K562 (cell line): Measurements from ENCODE around the gene CABP7. TPM values are rescaled to one million over a fixed set of nuclear protein-coding genes. Genes with fewer than 3 reads are reported as not detected.
A peak's percentile ranks its signal among the peaks of the same experiment; 100 is the strongest.

Experiments
- ATAC-seq: fragments of 200-7000 bp; cut with Tn5 transposase; 3 replicates; pipeline ENCODE4 v1.9.1; 2020; ENCODE audit warnings: moderate library complexity
- BruUV-seq: library from RNA; stranded (reverse); fragments of 400-500 nt; replicated peaks from 2 replicates; lab custom pipeline; 2021; lab: Mats Ljungman, UMichigan
- CTCF ChIA-PET: fragments of 300-600 bp; formaldehyde crosslinking; extraction: SDS; loops from one replicate; lab custom pipeline; 2021; ENCODE audit warnings: low intra/inter-chr PET ratio; lab: Yijun Ruan, JAX
- POLR2A ChIA-PET: fragments of 300-600, 350-650 bp; sonication (Branson Sonifier 250); formaldehyde crosslinking; extraction: SDS; loops from one replicate; lab custom pipeline; 2021; ENCODE audit warnings: antibody characterized with exemption, inconsistent platforms; lab: Yijun Ruan, JAX
- DNase-seq, 4 experiments: peaks; one replicate each; pipeline versions ENCODE4 v3.0.0 to v3.0.0-alpha.2; 2011 to 2018; ENCODE audit warnings: low spot score in 3 of 4, mixed read lengths in 3 of 4; ENCODE audit errors: extremely low read depth in 1 of 4
- FAIRE-seq: peaks from 2 replicates; lab custom pipeline; 2011; peaks lifted over from hg19 to GRCh38; lab: Jason Lieb, UNC
- H2AFZ ChIP-seq: 2 replicates; pipeline ENCODE4 v1.6.0; 2011; ENCODE audit warnings: low read depth, low read length, control low read depth, inconsistent platforms
- H3K27ac ChIP-seq: fragments of 200-600 bp; 3 replicates; pipeline ENCODE4 v1.8.0; 2011; ENCODE audit warnings: low read depth, mild to moderate bottlenecking, control low read depth, inconsistent platforms, low read length, moderate library complexity, mixed read lengths; ENCODE audit errors: extremely low read depth
- H3K27me3 ChIP-seq, 2 experiments: fragments of 300-600 bp in 1 of 2; 2 replicates in 1 of 2; 3 replicates in 1 of 2; pipeline versions ENCODE4 v1.6.0 to v1.8.0; 2011; ENCODE audit warnings: inconsistent platforms in 2 of 2, low read length in 2 of 2, mild to moderate bottlenecking in 1 of 2, mixed read lengths in 1 of 2, moderate library complexity in 1 of 2; ENCODE audit not compliant: control insufficient read depth in 2 of 2, insufficient read depth in 2 of 2
- H3K36me3 ChIP-seq: fragments of 300-600 bp; 3 replicates; pipeline ENCODE4 v1.8.0; 2011; ENCODE audit warnings: mild to moderate bottlenecking, low read length, inconsistent platforms; ENCODE audit not compliant: control insufficient read depth, insufficient read depth
- H3K4me1 ChIP-seq, 2 experiments: fragments of 200-600 bp in 1 of 2; replicated peaks in 1 of 2; 2 replicates in 1 of 2; 3 replicates in 1 of 2; pipeline versions ENCODE4 v1.5.1 to v1.8.0; 2011; ENCODE audit warnings: inconsistent platforms in 2 of 2, low read length in 2 of 2, mild to moderate bottlenecking in 1 of 2, mixed read lengths in 1 of 2, moderate library complexity in 1 of 2; ENCODE audit not compliant: control insufficient read depth in 2 of 2, insufficient read depth in 2 of 2
- H3K4me2 ChIP-seq: 2 replicates; pipeline ENCODE4 v1.6.1; 2011; ENCODE audit warnings: low read length, control low read depth, inconsistent platforms, mixed read lengths; ENCODE audit not compliant: insufficient read depth
- H3K4me3 ChIP-seq: fragments of 200-600 bp; sonication (generic), shearing (Covaris generic); 2 replicates; pipeline ENCODE4 v1.5.1; 2016; ENCODE audit warnings: control low read depth, inconsistent platforms
- H3K79me2 ChIP-seq: fragments of 200-600 bp; 3 replicates; pipeline ENCODE4 v1.8.0; 2011; ENCODE audit warnings: low read length, inconsistent platforms; ENCODE audit not compliant: control insufficient read depth, insufficient read depth
- H3K9ac ChIP-seq, 2 experiments: 2 replicates each; pipeline versions ENCODE4 v1.6.0 to v1.6.1; 2011; ENCODE audit warnings: low read depth in 2 of 2, low read length in 2 of 2, control low read depth in 1 of 2, inconsistent platforms in 1 of 2, mild to moderate bottlenecking in 1 of 2, mixed read lengths in 1 of 2; ENCODE audit not compliant: insufficient read depth in 1 of 2
- H3K9me1 ChIP-seq: one replicate; pipeline ENCODE4 v1.6.0; 2011; ENCODE audit warnings: inconsistent platforms, mild to moderate bottlenecking, low read length, moderate library complexity; ENCODE audit not compliant: control insufficient read depth, insufficient read depth
- H3K9me3 ChIP-seq: replicated peaks from 2 replicates; pipeline ENCODE4 v1.5.1; 2011; ENCODE audit warnings: low read depth, low read length, inconsistent platforms; ENCODE audit not compliant: control insufficient read depth, insufficient read depth
- H4K20me1 ChIP-seq: replicated peaks from 2 replicates; pipeline ENCODE4 v1.6.1; 2011; ENCODE audit warnings: low read length, inconsistent platforms, mixed read lengths; ENCODE audit not compliant: control insufficient read depth, insufficient read depth
- BCLAF1 ChIP-seq, 2 experiments: fragments of 450-650 bp in 1 of 2; IDR thresholded peaks; 2 replicates each; pipeline ENCODE4 v1.6.1; 2011 to 2017; ENCODE audit warnings: low read depth in 2 of 2, antibody characterized with exemption in 1 of 2, borderline replicate concordance in 1 of 2, low read length in 1 of 2, mild to moderate bottlenecking in 1 of 2, mixed read lengths in 1 of 2; ENCODE audit not compliant: control insufficient read depth in 1 of 2
- BRF1 ChIP-seq: IDR thresholded peaks from 3 replicates; pipeline ENCODE4 v1.6.1; 2011; ENCODE audit warnings: borderline replicate concordance, mild to moderate bottlenecking; ENCODE audit not compliant: insufficient read length; ENCODE audit errors: extremely low read depth
- ELK1 ChIP-seq: sonication (generic); formaldehyde crosslinking; IDR thresholded peaks from 2 replicates; pipeline ENCODE4 v1.8.1; 2022; ENCODE audit warnings: missing genetic modification reagents
- HDGF ChIP-seq: fragments of 450-650 bp; IDR thresholded peaks from 2 replicates; pipeline ENCODE4 v1.6.1; 2016
- HNRNPL ChIP-seq: fragments of 200-400 bp; formaldehyde crosslinking; IDR thresholded peaks from 2 replicates; pipeline ENCODE4 v1.6.1; 2017; ENCODE audit warnings: low read depth, mild to moderate bottlenecking, low read length
- SREBF2 ChIP-seq: sonication (generic); formaldehyde crosslinking; IDR thresholded peaks from 2 replicates; pipeline ENCODE4 v1.4.0; 2020; ENCODE audit warnings: mild to moderate bottlenecking, missing genetic modification reagents
- TEAD2 ChIP-seq: fragments of 450-650 bp; IDR thresholded peaks from 2 replicates; pipeline ENCODE4 v1.6.1; 2016; ENCODE audit warnings: missing genetic modification characterization, control low read depth, missing compliant biosample characterization
- TFE3 ChIP-seq: fragments of 450-650 bp; formaldehyde crosslinking; IDR thresholded peaks from 2 replicates; pipeline ENCODE4 v1.4.0; 2020; ENCODE audit warnings: mild to moderate bottlenecking, mixed read lengths
- TOE1 ChIP-seq, 2 experiments: fragments of 450-650 bp in 1 of 2; sonication (generic) in 1 of 2; formaldehyde crosslinking in 1 of 2; IDR thresholded peaks; 2 replicates each; pipeline versions ENCODE4 v1.7.1 to v1.8.0; 2016 to 2022; ENCODE audit warnings: borderline replicate concordance in 2 of 2, mild to moderate bottlenecking in 2 of 2, antibody characterized with exemption in 1 of 2, inconsistent platforms in 1 of 2, low read depth in 1 of 2, missing genetic modification reagents in 1 of 2, moderate library complexity in 1 of 2
- ZNF518B ChIP-seq: fragments of 250-450 bp; sonication (Bioruptor Pico); IDR thresholded peaks from 2 replicates; pipeline ENCODE4 v1.5.0; 2021; ENCODE audit warnings: mild to moderate bottlenecking, moderate library complexity
- WGBS: fragments of 100-300 bp; shearing (Covaris generic); methylation state at CpG from one replicate; pipeline ENCODE4 v1.1.6; 2016; ENCODE audit warnings: low coverage, mixed read lengths; ENCODE audit not compliant: insufficient coverage; ENCODE audit errors: missing lambda C conversion rate; 5-methylcytosine and 5-hydroxymethylcytosine counted together
- in situ Hi-C: fragments of 300-500 bp; cut with MboI; formaldehyde crosslinking; loops from 4 replicates; pipeline ENCODE4 v1.15.0; 2018; ENCODE audit warnings: inconsistent platforms, mixed read lengths
- intact Hi-C: fragments of 100-400 bp; cut with micrococcal nuclease; formaldehyde crosslinking; loops from 2 replicates; pipeline ENCODE4 v1.14.2; 2022
- polyA plus RNA-seq, 8 experiments: library from polyadenylated mRNA; depleted of rRNA in 4 of 8; stranded (reverse) in 5 of 8; unstranded in 3 of 8; fragments of >200 nt; fragmentation: Nextera tagmentation in 2 of 8; fragmentation: Illumina TruSeq in 1 of 8; extraction: Ambion mirVana in 2 of 8; extraction: Trizol in 1 of 8; gene quantifications; 2 replicates each; pipeline versions ENCODE4 v1.2.1 to v1.2.3, GENCODE V29; 2011 to 2014; ENCODE audit warnings: inconsistent platforms in 1 of 8, missing spikeins in 1 of 8
- total RNA-seq, 7 experiments: library from RNA; depleted of rRNA in 6 of 7; stranded (reverse); fragments of >200 nt in 6 of 7; fragmentation: Illumina TruSeq in 2 of 7; extraction: Trizol in 2 of 7; gene quantifications; 2 replicates each; pipeline versions ENCODE4 v1.2.1 to v1.2.3, GENCODE V29; 2011 to 2021; ENCODE audit warnings: low replicate concordance in 1 of 7

CABP7 gene
- total and polyA plus RNA-seq, 9 of the 15 experiments (the other 6 are each of a cell fraction or from before 2014, with no cell fraction given): not detected

- H3K27me3 ChIP-seq: no peaks in the 10 kb centered on the region
- ChIA-PET CTCF (no interaction called here), POLR2A (no interaction called here)
- in situ Hi-C loops (no loop called here), intact Hi-C loops (no loop called here)
- WGBS: 28% methylated on average over 4 of the region's 9 CpGs
- H3K36me3 ChIP-seq: no peaks in the 10 kb centered on the region
- no peaks in the 10 kb centered on the region for H3K9me3 ChIP-seq
- peaks cover 5 to 34% of the 10 kb centered on the region in 2 experiments; a peak in 4 of 5 replicates for H3K4me1 ChIP-seq
- no peaks in the 10 kb centered on the region for H4K20me1 ChIP-seq
- 0 out of 4 replicates have a peak overlapping the region, but pooled peaks of 1 of the 2 experiments have one; percentile 13 for H3K9ac ChIP-seq
- no peak overlapping the region for H3K4me2 ChIP-seq
- no peak for ATAC-seq
- H3K9me1 ChIP-seq: no peaks in the 10 kb centered on the region
- DNase-seq: no peak
- no peak overlapping the region for H2AFZ ChIP-seq
- no peak for FAIRE-seq
- BruUV-seq: no TSS peak
- H3K27ac ChIP-seq: no peak overlapping the region
- no peaks in the 10 kb centered on the region for H3K79me2 ChIP-seq
- H3K4me3 ChIP-seq: no peak overlapping the region
- no peak for TF ChIP-seq BRF1
- no peak for TF ChIP-seq TOE1 (IDR thresholded peaks at IDR 0.05; ENCODE audit: borderline replicate concordance)
- no peak for TF ChIP-seq TOE1 (CRISPR knock-in tag; IDR thresholded peaks at IDR 0.05; ENCODE audit: borderline replicate concordance, low read depth)
- no peak for TF ChIP-seq HDGF
- no peak for TF ChIP-seq TFE3 (CRISPR knock-in tag)
- no peak for TF ChIP-seq TEAD2 (tag)
- TF ChIP-seq ZNF518B (CRISPR knock-in tag): no peak
- no peak for TF ChIP-seq SREBF2 (CRISPR knock-in tag)
- no peak for TF ChIP-seq ELK1 (CRISPR knock-in tag)
- TF ChIP-seq HNRNPL: no peak
- TF ChIP-seq BCLAF1 (IDR thresholded peaks at IDR 0.05; ENCODE audit: borderline replicate concordance in 1 of 2, control insufficient read depth in 1 of 2, low read depth in 2 of 2, low read length in 1 of 2): no peak
Measured at GRCh38 chr22:29734838-29735237, 15.0 kb downstream of the CABP7 start.
